OCI-LY7 (cell line): ENCODE data around the gene DOCK4.

Experiments used
- EZH2phosphoT487 ChIP-seq: fragments of 200-600 bp; sonication (generic); IDR thresholded peaks from 2 replicates; pipeline ENCODE4 v1.6.1; 2018; ENCODE audit warnings: low read depth, borderline replicate concordance, mild to moderate bottlenecking, mixed run types, antibody characterized with exemption, low read length, moderate library complexity, mixed read lengths
- TF ChIP-seq, protein P1 (sequence below): fragments of 200-600 bp; sonication (generic); conservative IDR thresholded peaks from 2 replicates; pipeline ENCODE4 v1.5.1; 2014; ENCODE audit warnings: mild to moderate bottlenecking, antibody characterized with exemption, low read length, moderate library complexity, mixed read lengths

DNA sequence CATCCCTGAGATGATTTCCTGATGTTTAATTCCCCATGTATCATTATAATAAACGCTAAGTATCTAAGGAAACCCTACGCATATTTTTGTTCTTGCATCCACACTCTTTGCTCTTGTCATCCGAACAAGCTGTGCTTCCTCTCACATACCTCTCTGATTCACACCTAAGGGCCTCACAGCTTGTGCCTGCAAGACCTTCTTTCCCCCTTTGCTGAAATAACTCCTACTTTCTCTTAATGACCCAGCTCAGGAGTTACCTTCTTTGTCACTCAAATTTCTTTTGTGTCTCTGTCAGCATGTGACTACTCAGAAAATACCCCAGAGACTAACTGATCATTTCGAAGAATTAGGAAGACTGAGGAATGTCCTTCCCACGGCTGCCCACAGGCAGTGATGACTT is 434.6 kb downstream of the DOCK4 start:
- TF ChIP-seq, protein P1, sequence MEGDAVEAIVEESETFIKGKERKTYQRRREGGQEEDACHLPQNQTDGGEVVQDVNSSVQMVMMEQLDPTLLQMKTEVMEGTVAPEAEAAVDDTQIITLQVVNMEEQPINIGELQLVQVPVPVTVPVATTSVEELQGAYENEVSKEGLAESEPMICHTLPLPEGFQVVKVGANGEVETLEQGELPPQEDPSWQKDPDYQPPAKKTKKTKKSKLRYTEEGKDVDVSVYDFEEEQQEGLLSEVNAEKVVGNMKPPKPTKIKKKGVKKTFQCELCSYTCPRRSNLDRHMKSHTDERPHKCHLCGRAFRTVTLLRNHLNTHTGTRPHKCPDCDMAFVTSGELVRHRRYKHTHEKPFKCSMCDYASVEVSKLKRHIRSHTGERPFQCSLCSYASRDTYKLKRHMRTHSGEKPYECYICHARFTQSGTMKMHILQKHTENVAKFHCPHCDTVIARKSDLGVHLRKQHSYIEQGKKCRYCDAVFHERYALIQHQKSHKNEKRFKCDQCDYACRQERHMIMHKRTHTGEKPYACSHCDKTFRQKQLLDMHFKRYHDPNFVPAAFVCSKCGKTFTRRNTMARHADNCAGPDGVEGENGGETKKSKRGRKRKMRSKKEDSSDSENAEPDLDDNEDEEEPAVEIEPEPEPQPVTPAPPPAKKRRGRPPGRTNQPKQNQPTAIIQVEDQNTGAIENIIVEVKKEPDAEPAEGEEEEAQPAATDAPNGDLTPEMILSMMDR, result no peak
- TF ChIP-seq EZH2phosphoT487, result no peak
